HG03196 (cell line): ENCODE data around the gene CNTNAP5.
A peak's percentile ranks its signal among the peaks of the same experiment; 100 is the strongest.

ENCODE experiments used
- ATAC-seq: cut with Tn5 transposase; IDR thresholded peaks from one replicate; pipeline ENCODE4 v1.9.1; 2021; ENCODE audit not compliant: unreplicated experiment

CNTNAP5 gene

DNA sequence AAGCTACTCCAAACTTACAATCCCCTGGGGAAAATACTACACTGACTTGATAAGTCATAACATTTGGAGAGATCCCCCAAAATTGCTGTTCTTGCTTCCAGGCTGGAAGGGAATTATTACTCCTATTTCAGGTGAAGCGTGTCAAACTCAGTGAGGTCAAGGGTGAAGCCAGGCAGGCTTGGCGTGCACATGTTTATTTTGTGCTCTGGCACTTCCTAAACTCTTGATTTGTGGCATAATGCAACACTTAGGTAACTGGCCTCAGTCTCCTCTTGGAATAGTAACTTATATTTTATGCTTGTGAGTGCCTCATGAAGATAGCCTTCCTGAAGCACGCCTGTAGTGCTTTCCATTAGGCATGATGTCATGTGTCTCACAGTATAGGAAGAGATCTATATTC lies 751.2 kb downstream of the CNTNAP5 start:
- ATAC-seq = no peak

DNA sequence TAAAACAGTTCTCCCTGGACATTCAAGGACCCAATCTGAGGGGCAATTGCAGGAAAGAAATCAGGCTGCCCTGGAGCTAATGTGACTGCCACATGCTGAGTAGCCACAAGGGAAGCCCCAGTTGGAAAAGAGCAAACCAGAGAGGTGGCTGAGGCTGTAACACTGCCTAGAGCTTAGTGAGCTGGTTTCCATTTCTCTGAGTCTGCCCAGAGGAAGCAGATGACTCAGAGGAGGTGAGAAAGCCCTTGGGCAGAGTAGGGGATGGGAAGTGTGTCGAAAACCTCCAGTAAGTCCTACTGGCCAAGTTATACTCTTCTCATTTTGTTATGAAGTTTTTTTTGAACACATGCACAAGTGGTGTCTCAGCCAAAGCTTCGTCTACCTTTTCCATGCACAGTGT lies 753.0 kb downstream of the CNTNAP5 start:
- ATAC-seq = no peak

DNA sequence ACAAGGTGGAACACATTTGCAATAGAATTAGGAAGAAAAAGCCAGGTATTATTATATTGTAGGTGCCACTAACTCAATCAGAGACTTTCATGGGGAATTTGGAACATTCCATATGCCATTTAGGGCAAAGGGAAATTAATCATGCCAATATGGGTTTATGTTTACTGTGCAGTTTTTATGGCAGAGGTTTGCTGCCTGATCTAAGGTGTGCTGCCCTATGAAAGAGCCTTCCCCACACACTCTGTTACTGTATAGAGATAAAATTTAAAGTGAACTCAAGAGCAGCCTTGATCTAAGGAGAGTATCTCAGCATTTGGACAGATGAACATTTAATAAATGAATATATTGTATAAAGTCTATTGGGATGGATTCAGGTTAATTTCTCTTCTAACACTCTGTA lies 771.6 kb downstream of the CNTNAP5 start:
- no peak for ATAC-seq

DNA sequence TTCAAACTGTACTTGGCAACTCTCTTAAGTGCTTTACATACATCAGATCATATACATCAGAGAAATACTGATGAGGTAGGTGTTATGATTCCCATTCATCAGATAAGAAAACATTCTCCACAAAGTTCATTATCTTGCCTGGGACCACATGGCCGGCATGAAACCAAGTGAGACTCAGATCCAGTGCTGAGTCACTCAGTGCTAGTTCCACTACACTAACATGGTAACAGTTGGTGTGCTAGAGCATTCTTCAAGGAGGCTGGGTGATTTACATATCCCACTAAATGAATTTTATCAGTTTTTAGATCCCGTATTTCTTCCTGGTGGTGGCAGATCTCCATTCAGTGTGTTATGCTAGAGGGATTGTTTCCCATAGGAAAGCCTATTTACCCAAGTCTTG lies 772.0 kb downstream of the CNTNAP5 start:
- ATAC-seq = no peak

DNA sequence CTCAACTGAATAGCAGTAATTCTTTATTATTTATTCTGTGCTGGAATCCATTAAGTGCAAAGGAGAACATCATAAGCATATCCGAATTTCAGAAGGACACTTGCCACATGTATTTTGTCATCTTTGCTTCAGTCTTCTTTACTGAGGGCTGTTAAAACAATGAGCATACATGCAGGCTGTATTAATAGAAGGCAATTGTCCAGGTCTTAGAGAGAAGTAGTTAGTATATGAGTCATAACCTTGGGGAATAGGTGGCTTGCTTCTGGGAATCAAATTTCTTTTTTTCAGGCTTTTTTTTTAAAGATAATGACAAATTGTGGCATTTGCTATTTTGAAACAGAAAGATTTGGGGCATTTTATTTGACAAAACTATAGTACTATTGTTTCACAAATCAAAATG lies 773.5 kb downstream of the CNTNAP5 start:
- no peak for ATAC-seq

DNA sequence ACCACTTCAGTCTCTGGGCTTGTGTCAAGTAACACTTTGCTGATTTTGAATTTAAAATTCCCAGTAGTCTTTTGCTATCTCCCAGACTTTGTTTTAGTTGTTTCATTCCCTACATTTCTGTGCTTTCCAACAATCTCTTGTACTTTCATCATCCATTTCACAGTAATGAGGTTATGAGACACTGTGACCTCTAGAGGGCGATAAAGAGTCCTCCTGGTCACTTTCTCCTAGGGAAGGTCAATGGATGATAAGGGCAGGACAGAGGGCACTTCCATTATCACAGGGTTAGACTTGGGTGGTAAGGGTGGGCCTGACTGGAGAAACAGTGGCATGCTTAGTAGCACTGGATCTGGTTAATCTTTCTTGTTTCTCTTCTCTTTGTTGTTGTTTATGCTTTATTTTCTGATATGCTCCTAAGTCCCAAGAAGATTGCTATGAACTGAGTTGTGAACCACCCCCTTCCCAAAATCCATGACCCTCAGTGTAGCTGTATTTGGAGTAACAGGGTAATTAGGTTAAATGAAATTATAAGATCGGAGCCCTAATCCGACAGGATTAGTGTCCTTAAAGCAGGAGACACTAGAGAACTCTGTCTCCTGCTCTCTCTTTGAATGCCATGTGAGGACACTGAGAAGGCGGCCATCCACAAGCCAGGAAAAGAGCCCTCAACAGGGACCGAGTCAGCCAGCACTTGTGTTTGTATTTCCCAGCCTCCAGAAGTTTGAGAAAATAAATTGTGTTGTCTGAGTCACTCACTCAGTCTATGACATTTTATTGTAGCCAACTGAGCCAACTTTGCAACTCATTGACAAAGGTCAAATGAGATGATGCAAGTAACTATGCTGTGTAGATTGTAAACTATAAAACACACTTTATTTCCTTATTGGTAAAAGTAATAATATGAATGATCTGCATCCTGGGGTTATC lies 779.2 kb downstream of the CNTNAP5 start:
- peak; percentile 43 for ATAC-seq

DNA sequence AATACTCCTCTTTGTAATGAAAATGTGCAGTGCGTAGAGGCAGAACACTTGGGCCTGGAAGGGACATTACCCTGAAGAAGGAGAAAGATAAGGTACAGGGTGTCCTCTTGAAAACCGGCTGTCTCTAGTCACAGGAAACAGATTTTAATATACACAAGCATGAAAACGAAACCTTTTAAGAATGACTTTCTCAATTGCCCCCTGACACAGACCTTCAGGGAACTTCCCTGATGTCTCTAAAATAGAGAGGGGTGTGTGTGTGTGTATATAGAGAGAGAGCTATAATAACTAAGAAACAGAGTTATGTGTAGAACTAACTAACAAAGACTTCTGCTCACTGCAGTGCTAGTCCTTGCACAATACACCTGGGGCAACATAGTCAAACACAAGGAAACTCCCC lies 780.0 kb downstream of the CNTNAP5 start:
- ATAC-seq = peak; percentile 93

DNA sequence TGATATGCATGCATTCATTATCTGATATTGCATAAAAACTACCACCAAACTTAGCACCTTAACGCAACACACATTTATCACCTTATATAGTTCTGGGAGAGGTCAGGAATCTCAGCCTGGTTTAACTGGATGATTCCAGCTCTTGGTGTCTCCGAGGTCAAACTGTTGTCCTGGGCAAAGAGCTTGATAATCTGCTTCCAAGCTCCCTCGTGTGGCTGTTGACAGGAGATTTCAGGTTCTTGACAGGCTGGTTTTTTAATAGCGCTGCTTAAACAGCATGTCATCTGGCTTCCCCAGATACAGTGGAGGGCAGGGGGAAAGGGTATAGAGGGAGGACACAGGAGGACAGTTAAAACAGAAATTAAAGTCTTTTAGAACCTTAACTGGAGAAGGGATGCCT lies 785.0 kb downstream of the CNTNAP5 start:
- no peak for ATAC-seq

DNA sequence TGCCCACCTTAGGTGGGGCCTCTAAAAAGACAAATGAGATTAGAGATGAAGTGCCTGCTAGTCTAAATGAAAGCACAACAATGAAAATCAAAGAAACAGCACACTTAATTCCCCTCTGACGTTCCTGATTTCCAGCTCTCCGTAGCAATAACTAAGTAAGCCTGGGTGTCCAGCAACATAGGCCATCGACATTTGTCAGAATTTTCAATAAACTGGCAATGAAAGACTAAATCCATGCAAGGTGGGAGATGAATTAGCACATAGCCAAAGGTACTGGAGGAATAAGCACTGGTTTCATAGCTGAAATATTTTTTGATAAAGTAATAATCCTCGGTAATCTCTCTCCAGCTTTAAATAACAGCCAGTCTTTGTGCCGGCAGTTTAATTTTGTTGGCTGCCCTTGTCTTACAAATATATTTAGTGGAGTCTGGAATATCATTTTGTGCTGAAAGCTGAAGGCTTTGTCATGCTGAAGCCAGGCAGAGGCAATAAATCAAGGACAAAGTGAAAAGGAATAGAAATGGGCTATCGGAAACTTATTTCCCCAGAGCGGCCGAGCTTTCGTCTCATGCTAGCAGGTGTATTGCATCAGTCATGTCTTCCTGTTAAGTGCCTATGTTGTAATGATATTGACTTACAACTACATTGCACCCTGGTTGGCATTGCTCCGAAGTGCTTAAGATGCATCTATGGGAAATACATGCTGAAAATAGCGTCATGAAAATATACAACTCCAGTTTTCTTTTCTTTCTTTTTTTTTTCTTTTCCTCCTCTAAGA lies 790.1 kb downstream of the CNTNAP5 start:
- no peak for ATAC-seq

DNA sequence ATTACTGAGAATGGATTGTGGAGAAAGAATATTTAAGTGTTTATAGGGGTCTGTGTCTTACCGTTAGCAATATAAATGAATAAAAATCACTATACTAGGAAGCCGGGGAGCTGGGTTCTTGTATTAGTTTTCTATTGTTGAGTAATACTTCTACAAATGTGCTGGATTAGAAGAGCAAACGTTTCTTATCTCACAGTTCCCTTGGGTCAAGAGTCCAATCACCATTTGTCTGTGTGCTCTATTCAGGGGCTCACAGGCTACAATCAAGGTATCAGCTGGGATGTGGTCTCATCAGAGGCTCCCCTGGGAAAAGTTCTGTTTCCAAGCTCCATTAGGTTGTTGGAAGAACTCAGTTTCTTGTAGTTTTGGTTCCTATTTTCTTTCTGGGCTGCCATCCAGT lies 790.9 kb downstream of the CNTNAP5 start:
- ATAC-seq = no peak

DNA sequence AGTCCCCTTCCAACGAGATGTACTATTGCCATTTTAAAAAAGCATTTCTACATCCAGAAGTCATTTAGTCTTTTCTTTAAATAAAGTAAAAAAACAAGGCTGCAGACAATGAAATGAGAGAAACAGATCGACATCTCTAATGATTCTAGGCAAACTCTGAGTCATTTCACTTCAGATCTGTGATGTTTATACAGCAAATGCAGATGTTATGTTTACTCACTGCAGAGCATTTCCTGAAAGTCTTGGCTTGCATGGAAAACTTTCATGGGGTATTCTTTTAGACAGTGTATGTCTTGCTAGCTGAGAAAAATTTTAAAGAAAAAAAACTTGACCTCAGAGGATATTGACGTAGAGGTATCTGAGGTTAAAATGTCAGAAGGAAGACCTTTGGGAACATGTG lies 797.4 kb downstream of the CNTNAP5 start:
- no peak for ATAC-seq

DNA sequence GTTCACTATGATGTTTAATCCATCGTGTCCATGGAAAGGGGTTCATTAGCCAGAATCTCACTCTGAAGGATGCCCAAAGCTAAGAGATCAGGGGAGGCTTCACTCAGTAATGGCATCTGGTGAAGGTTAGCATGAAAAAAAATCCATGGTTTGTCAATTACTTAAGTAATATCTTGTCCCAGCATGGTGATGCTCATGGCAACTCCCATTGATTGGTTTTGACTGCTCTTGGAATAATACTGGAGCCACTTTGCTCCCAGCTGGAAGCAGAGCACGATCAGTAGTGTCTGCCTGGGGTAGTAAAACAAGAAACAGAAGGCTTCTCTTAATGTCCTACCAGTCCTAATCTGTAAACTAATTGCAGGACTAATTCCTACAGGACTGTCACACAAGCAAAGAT lies 799.4 kb downstream of the CNTNAP5 start:
- no peak for ATAC-seq

DNA sequence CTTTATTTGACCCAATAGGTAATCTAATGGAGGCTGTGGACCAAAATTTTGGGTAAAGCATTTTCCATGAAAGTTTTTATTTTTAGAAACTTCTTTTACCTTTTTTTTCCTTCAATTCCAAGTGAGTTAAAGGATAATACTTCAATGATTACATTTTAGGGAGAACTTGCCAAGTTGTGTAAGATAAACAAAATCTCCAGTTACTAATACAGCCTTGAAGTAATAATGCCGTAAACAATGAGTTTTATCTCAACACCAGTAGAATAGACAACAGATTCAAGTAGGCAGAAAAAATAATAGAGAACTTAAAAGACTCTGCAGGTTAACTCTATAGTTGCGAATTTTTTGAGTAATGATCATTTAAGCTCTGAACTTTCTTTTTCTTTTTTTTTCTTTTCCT lies 807.4 kb downstream of the CNTNAP5 start:
- no peak for ATAC-seq

DNA sequence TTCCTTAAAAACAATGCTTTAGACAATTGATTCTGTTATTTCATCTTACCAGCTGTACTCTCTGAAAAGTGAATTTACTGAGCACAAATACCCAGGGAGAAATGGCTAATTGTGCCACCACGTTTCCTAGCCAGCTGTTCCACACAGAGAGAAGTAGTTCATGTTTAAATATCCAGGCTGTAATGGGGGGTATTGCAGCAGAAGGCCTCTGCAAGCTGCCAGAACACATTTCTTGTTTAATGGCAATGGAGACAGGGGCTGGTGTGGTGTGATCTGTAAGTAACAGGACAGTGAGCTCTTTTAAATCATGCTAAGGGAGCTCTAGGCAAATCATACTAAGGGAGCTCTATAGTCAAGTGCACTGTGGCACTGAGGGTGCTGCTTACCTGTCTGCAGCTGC lies 809.2 kb downstream of the CNTNAP5 start:
- no peak for ATAC-seq

DNA sequence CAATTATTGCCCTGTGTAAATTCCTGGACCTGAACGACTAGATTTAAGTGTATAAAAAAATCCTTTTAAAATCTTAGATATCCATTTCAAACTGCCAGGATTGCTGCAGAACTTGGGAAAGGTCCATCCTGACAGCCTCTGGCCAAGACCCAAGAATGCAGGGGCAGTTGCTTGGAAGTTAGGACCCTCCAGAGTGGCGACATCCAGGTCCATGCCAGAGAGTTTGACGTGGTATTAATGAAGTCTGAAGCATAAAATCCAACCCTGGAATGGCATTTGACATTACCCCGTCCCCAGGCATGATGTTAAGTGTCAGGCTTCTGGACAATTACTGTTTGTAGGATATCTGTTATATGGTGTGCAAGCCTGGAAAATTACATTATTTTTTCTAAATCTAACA lies 810.2 kb downstream of the CNTNAP5 start:
- no peak for ATAC-seq

DNA sequence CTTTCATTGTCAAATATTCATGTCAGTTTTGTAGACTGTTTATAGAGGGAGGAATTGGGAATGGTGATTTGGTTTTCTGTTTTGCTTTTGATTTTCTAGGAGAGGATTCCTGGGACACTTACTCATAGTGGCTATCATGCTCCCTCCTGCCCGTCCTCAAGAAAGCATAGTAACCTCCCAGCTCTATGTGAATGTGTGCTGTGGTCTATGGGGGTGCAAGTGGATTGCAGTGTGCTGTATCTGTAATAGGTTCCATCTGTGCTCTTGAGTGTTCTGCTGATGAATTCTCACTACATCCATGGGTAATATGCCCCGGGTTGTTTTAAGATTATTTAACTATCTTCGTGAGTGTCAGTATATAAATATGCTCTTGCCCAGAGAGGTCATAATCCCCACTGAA lies 811.3 kb downstream of the CNTNAP5 start:
- no peak for ATAC-seq

DNA sequence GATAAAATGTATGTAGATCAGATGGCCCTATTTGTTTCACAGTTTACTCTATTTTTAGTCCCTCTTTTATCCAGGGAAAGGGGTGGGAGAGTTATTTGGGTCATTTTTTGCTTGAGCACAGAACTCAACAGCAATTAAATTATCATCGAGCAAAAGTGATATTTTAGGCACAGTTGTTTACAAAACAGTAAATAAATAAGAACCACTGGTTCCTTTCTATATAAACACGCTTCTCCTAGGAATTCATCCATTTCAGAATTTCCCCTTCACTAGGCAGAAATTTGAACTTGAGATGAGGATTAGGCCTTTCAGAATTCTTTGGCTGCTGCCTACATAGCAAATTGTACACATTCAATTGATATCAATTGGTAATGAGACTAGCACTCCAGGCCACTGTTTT lies 812.4 kb downstream of the CNTNAP5 start:
- ATAC-seq = no peak

DNA sequence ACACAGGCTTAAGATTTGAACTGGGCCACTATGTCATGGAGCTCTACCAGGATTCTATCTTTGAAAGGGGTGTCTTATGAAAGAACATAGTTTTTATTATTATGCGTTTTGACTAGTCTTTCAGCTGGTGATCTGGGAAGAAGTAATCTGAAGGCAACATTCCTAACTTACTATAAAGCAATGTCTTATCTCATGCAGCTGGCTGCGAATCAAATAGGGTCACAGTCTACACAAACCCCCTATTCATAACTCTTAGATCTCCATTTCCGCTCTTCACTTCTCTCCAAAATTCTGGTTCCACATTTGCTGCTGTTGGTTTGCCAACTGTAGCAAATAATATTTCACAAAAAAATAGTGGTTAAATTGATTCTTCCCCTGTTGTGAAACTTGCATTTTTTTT lies 813.3 kb downstream of the CNTNAP5 start:
- ATAC-seq = no peak

DNA sequence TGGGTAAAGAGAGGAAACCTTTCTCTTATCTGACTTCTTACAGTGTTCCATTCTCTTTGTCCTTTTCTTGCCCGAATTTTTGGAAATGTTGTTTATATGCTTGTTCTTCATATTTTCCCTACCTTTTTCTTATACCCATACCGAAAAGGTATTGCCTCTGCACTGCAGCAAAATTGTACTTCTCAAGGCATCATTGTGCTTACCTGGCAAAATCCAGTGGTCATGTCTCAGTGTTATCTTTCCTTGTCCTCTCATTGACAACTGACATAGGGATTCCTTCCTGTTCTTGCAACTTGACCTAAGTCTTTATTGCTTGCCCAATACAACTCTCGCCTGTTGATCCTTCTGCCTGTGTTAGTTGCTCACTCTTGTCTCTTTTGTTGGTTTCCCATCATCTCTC lies 842.2 kb downstream of the CNTNAP5 start:
- ATAC-seq = no peak

DNA sequence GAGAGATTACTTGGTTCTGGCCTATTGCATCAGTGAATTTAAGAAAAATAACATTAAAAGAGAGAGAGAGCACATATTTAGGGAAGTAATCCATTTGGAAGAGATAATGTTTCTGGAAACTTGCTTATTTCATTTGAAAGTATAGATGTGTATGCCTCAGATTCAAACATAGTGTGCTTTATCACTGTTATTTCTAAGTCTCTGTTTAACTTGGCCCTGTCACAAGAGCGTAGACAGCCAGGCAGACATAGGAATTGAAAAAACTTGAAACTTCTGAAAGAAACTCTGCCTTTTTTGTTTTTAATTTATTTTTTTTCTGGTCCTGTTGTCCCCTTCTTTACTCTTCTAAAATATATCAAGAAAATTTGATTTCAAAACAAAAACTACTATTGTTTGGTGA lies 849.1 kb downstream of the CNTNAP5 start:
- ATAC-seq = no peak

DNA sequence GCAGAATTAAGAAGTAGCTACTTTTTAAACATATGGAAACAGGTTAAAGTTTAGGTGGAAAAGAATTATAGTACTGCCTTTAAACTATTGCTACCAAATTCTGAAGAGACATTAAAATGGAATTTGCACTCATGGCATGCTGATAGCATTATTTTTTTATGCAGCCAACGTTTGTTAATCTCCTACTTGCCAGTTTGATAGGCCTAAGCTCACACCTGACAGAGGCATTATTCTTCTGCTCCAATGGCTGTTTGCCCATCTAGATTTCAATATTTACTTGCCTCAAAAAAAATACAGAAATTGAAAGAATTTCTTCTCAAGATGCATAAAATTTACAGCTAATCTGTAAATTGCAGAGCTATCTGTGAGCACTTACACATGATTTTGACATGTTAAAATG lies 849.6 kb downstream of the CNTNAP5 start:
- no peak for ATAC-seq

DNA sequence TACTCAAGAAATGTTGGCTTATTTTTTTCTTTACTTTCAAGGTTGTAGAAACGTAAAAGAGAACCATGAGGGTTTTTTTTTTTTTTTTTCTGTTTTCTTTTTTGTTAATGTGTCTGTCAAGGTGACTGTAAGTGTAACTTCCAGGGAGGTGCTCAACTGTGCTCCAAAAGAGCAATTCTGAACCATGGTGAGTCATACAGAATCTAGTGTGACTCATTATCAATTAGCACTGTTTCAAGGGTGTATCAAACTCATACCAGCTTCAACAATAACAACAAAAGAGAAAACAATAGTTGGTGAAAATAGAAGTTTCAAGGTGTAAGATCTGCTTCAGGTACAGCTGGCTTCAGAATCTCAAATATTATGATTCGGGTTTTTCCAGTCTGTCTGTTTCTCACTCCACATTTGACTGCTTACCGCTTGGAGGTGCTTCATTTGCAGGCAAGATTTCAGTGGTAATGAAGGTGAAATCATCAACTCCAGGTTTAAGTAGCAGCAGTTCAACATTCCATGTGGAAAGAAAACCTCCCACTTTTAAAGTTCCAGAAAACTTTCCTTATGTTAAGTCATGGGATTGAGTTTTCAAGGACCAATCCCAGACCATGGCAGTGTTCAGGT lies 850.6 kb downstream of the CNTNAP5 start:
- ATAC-seq = no peak
